ENCODE measurements around the gene HCST.
A peak's percentile ranks its signal among the peaks of the same experiment; 100 is the strongest.

HCST gene

DNA sequence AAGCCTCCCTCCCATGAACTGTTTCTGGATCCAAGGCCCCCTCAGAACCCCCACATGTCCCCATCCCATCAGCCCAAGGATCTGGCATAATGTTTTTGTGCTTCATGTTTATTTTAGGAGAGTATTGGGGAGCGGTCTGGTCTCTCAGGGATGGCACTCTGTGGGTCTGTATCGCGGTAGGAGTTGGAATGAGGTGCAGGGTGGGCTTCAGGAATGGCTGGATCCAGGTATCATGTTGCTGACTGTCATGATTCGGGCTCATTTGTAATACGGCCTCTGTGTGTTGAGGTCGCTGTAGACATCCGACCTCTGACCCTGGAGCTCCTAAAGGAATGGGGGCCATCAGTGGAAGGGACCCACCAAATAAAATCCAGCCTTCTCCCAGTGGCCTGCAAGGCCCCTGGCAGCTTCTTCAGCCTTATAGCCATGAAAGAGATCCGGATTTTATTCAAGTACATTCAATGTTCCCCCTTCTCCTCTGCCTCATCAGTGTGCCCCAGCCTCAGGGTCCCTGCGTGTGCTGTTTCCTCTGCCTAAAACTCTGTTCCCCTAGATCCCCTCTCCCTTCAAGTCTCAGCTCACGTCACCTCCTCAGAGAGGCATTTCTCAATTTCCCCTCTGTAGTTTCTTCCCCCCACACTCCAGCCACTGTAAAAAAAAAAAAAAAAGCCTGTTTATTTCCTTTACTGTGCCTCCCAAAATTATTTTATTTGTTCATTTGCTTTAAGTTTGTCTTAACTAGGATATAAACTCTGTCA is 2.2 kb downstream of the HCST start:
- DNase-seq (ENCODE audit: low spot score) = no peak
- H3K27ac ChIP-seq (replicated peaks; ENCODE audit: low read length) = no peak overlapping the region

DNA sequence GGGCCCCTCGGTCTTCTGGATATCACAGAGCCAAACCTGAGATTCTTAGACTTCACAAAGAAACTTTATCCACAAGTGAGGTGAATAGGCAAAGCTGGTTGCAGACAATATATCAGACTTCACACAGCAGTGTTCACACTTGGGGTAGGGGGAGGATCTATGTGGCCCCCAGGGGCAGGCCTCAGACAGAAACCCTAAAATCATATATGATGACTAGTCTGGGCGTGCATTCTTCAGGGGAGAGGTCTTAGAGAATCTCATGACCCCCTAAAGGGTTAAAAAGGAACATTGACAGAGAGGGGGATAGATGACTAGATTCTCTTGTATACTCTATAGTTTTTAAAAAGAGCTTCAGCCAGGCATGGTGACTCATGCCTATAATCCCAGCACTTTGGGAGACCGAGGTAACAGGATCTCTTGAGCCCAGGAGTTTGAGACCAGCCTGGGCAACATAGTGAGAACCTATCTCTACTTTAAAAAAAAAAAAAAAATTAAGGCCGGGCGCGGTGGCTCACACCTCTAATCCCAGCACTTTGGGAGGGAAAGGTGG is 2.9 kb downstream of the HCST start:
- H3K9me3 ChIP-seq (replicated peaks in 1 of 2; ENCODE audit: control insufficient read depth in 2 of 2, insufficient read depth in 1 of 2, low read depth in 1 of 2, low read length in 2 of 2) = no peaks in the 10 kb centered on the region
- DNase-seq (ENCODE audit: low spot score) = no peak

More for the DNA sequence above, 2.2 kb downstream of the HCST start:
- Histone ChIP-seq H3K4me3 (ENCODE audit: low read length in 2 of 2) (no peak overlapping the region), H3K23ac (ENCODE audit: low read depth, low read length, poor library complexity) (no peak overlapping the region), H2AK5ac (ENCODE audit: low read depth, low read length) (no peak overlapping the region), H3K27me3 (ENCODE audit: control insufficient read depth in 3 of 3, insufficient read depth in 3 of 3, low read depth in 1 of 3, low read length in 3 of 3) (peaks cover 0 to 43% (median 10%) of the 10 kb centered on the region in 3 experiments), H3K9ac (ENCODE audit: low read depth, low read length, poor library complexity) (no peak overlapping the region), H2AFZ (ENCODE audit: low read length) (no peak overlapping the region), H3K18ac (ENCODE audit: low read length) (no peak overlapping the region), H3K9me3 (replicated peaks in 1 of 2; ENCODE audit: control insufficient read depth in 2 of 2, insufficient read depth in 1 of 2, low read depth in 1 of 2, low read length in 2 of 2) (no peaks in the 10 kb centered on the region), H4K8ac (ENCODE audit: low read depth, low read length) (no peak overlapping the region), H3K4me1 (ENCODE audit: control insufficient read depth in 2 of 2, insufficient read depth in 1 of 2, low read depth in 1 of 2, low read length in 2 of 2) (peaks cover 15 to 18% of the 10 kb centered on the region in 2 donors), H2BK120ac (ENCODE audit: low read depth, low read length) (no peak overlapping the region), H3K36me3 (replicated peaks in 1 of 2; ENCODE audit: control insufficient read depth in 2 of 2, insufficient read depth in 2 of 2, low read length in 2 of 2) (no peaks in the 10 kb centered on the region), H3K79me1 (ENCODE audit: low read depth, low read length) (peaks cover 4% of the 10 kb centered on the region), H4K91ac (ENCODE audit: low read depth, low read length, poor library complexity) (no peak overlapping the region), H3K14ac (ENCODE audit: low read length) (no peak overlapping the region), H2BK12ac (ENCODE audit: low read length) (no peak overlapping the region), H2BK5ac (ENCODE audit: low read length) (no peak overlapping the region), H3K4me2 (ENCODE audit: insufficient read depth, low read length, poor library complexity, severe bottlenecking) (no peak overlapping the region), H2BK15ac (ENCODE audit: low read length) (peak overlapping the region; percentile 20), H3K4ac (ENCODE audit: low read length) (no peak overlapping the region)
- WGBS, 2 donors (ENCODE audit: extremely low coverage in 2 of 2, insufficient read length in 2 of 2, insufficient replicate concordance in 1 of 2) = no CpG with 5 or more reads among the region's 10 CpGs

DNA sequence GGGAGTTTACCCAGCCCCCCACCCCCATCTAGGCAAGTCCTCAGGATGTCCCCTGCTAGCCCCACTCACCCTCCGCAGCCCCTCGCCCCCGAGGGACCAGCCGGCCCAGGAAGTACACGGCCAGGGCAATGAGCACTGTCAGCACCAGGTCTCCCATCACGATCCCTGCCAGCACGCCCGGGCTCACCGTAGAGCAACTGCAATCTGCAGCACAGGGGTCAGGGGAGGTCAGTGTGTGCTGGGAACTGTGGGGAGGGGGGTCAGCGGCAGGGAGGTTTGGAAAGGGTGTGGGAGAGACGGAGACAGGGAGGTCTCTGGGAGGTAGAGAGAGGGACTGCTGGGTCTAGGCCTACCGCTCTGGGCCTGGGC is 5.0 kb downstream of the HCST start:
- no peaks in the 10 kb centered on the region for H3K9me3 ChIP-seq (replicated peaks in 1 of 2; ENCODE audit: control insufficient read depth in 2 of 2, insufficient read depth in 1 of 2, low read depth in 1 of 2, low read length in 2 of 2)
- no CpG with 5 or more reads among the region's 12 CpGs for WGBS, 2 donors (ENCODE audit: extremely low coverage in 2 of 2, insufficient read length in 2 of 2, insufficient replicate concordance in 1 of 2)
- DNase-seq (ENCODE audit: low spot score) = no peak
- no peak overlapping the region for H3K4me3 ChIP-seq (ENCODE audit: low read length in 2 of 2)
- H3K27ac ChIP-seq (replicated peaks; ENCODE audit: low read length) = no peak overlapping the region
- no peak overlapping the region for H3K18ac ChIP-seq (ENCODE audit: low read length)
- no peak overlapping the region for H4K8ac ChIP-seq (ENCODE audit: low read depth, low read length)
- H3K79me1 ChIP-seq (ENCODE audit: low read depth, low read length) = no peaks in the 10 kb centered on the region
- H2AFZ ChIP-seq (ENCODE audit: low read length) = peak overlapping the region; percentile 53
- H2AK5ac ChIP-seq (ENCODE audit: low read depth, low read length) = no peak overlapping the region
- H2BK12ac ChIP-seq (ENCODE audit: low read length) = peak overlapping the region; percentile 7
- H3K4me1 ChIP-seq (ENCODE audit: control insufficient read depth in 2 of 2, insufficient read depth in 1 of 2, low read depth in 1 of 2, low read length in 2 of 2) = peaks cover 12% of the 10 kb centered on the region in 2 donors
- no peak overlapping the region for H3K23ac ChIP-seq (ENCODE audit: low read depth, low read length, poor library complexity)
- no peak overlapping the region for H3K4me2 ChIP-seq (ENCODE audit: insufficient read depth, low read length, poor library complexity, severe bottlenecking)
- H3K9ac ChIP-seq (ENCODE audit: low read depth, low read length, poor library complexity) = no peak overlapping the region
- H2BK15ac ChIP-seq (ENCODE audit: low read length) = peak overlapping the region; percentile 9
- no peak overlapping the region for H3K4ac ChIP-seq (ENCODE audit: low read length)
- H2BK120ac ChIP-seq (ENCODE audit: low read depth, low read length) = no peak overlapping the region
- no peak overlapping the region for H4K91ac ChIP-seq (ENCODE audit: low read depth, low read length, poor library complexity)
- peak overlapping the region; percentile 35 for H2BK5ac ChIP-seq (ENCODE audit: low read length)
- H3K14ac ChIP-seq (ENCODE audit: low read length) = no peak overlapping the region
- H3K27me3 ChIP-seq (ENCODE audit: control insufficient read depth in 3 of 3, insufficient read depth in 3 of 3, low read depth in 1 of 3, low read length in 3 of 3) = peaks cover 0 to 28% (median 6%) of the 10 kb centered on the region in 3 experiments
- H3K36me3 ChIP-seq (replicated peaks in 1 of 2; ENCODE audit: control insufficient read depth in 2 of 2, insufficient read depth in 2 of 2, low read length in 2 of 2) = no peaks in the 10 kb centered on the region

More for the DNA sequence above, 2.9 kb downstream of the HCST start:
- no peak overlapping the region for H3K9ac ChIP-seq (ENCODE audit: low read depth, low read length, poor library complexity)
- no peak overlapping the region for H3K23ac ChIP-seq (ENCODE audit: low read depth, low read length, poor library complexity)
- H2BK5ac ChIP-seq (ENCODE audit: low read length) = no peak overlapping the region
- no peak overlapping the region for H4K91ac ChIP-seq (ENCODE audit: low read depth, low read length, poor library complexity)
- H3K4me1 ChIP-seq (ENCODE audit: control insufficient read depth in 2 of 2, insufficient read depth in 1 of 2, low read depth in 1 of 2, low read length in 2 of 2) = peaks cover 15% of the 10 kb centered on the region in 2 donors
- H3K4me2 ChIP-seq (ENCODE audit: insufficient read depth, low read length, poor library complexity, severe bottlenecking) = no peak overlapping the region
- H3K79me1 ChIP-seq (ENCODE audit: low read depth, low read length) = peaks cover 1% of the 10 kb centered on the region
- peaks cover 0 to 43% (median 10%) of the 10 kb centered on the region in 3 experiments for H3K27me3 ChIP-seq (ENCODE audit: control insufficient read depth in 3 of 3, insufficient read depth in 3 of 3, low read depth in 1 of 3, low read length in 3 of 3)
- H2BK120ac ChIP-seq (ENCODE audit: low read depth, low read length) = no peak overlapping the region
- no CpG with 5 or more reads among the region's 6 CpGs for WGBS, 2 donors (ENCODE audit: extremely low coverage in 2 of 2, insufficient read length in 2 of 2, insufficient replicate concordance in 1 of 2)
- H3K4me3 ChIP-seq (ENCODE audit: low read length in 2 of 2) = no peak overlapping the region
- H3K27ac ChIP-seq (replicated peaks; ENCODE audit: low read length) = no peak overlapping the region
- no peak overlapping the region for H2AK5ac ChIP-seq (ENCODE audit: low read depth, low read length)
- H2BK15ac ChIP-seq (ENCODE audit: low read length) = no peak overlapping the region
- H3K36me3 ChIP-seq (replicated peaks in 1 of 2; ENCODE audit: control insufficient read depth in 2 of 2, insufficient read depth in 2 of 2, low read length in 2 of 2) = no peaks in the 10 kb centered on the region
- H3K14ac ChIP-seq (ENCODE audit: low read length) = no peak overlapping the region
- no peak overlapping the region for H4K8ac ChIP-seq (ENCODE audit: low read depth, low read length)
- no peak overlapping the region for H2BK12ac ChIP-seq (ENCODE audit: low read length)
- H3K18ac ChIP-seq (ENCODE audit: low read length) = no peak overlapping the region
- H2AFZ ChIP-seq (ENCODE audit: low read length) = no peak overlapping the region
- no peak overlapping the region for H3K4ac ChIP-seq (ENCODE audit: low read length)

DNA sequence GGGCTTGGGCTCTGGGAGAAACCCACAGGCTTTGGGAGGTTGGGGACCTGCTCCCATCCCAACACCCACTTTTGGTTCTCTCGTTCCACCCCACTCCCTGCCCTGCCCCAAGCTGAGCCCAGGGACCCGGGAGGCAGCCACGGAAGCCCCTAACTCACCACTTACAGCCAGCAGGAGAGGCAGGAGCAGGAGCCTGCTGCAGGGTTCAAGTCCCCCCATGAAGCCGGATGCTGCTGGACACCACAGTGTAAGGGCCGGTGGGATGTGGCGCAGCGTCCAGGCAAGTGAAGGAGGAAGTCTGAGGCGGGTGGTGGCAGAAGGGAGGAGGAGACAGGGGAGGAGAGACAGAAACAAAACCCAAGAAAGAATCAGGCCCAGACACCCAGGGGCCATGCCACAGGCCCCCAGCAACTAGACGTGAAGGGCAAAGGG is 5.7 kb downstream of the HCST start, which contains the start of gene TYROBP:
Gene TYROBP, minus strand, starts transcription at position 286 of the 432 bp plus-strand sequence. Its CDS starts 67 bp downstream, at position 219.
- H4K91ac ChIP-seq (ENCODE audit: low read depth, low read length, poor library complexity) = no peak within 1 kb of the TSS
- H2BK12ac ChIP-seq (ENCODE audit: low read length) = peak within 1 kb of the TSS; percentile 7
- peak within 1 kb of the TSS; percentile 10 for H2BK15ac ChIP-seq (ENCODE audit: low read length)
- no peak within 1 kb of the TSS for H2AK5ac ChIP-seq (ENCODE audit: low read depth, low read length)
- H3K4me2 ChIP-seq (ENCODE audit: insufficient read depth, low read length, poor library complexity, severe bottlenecking) = no peak within 1 kb of the TSS
- H3K14ac ChIP-seq (ENCODE audit: low read length) = no peak within 1 kb of the TSS
- no peak within 1 kb of the TSS for H3K18ac ChIP-seq (ENCODE audit: low read length)
- no peaks in the 10 kb centered on the region for H3K36me3 ChIP-seq (replicated peaks in 1 of 2; ENCODE audit: control insufficient read depth in 2 of 2, insufficient read depth in 2 of 2, low read length in 2 of 2)
- H3K9ac ChIP-seq (ENCODE audit: low read depth, low read length, poor library complexity) = no peak within 1 kb of the TSS
- H3K4me1 ChIP-seq (ENCODE audit: control insufficient read depth in 2 of 2, insufficient read depth in 1 of 2, low read depth in 1 of 2, low read length in 2 of 2) = peaks cover 12% of the 10 kb centered on the region in 2 donors
- H3K9me3 ChIP-seq (replicated peaks in 1 of 2; ENCODE audit: control insufficient read depth in 2 of 2, insufficient read depth in 1 of 2, low read depth in 1 of 2, low read length in 2 of 2) = no peaks in the 10 kb centered on the region
- H4K8ac ChIP-seq (ENCODE audit: low read depth, low read length) = no peak within 1 kb of the TSS
- peak within 1 kb of the TSS; percentile 35 for H2BK5ac ChIP-seq (ENCODE audit: low read length)
- peak within 1 kb of the TSS; percentile 53 for H2AFZ ChIP-seq (ENCODE audit: low read length)
- H3K4me3 ChIP-seq (ENCODE audit: low read length in 2 of 2) = no peak within 1 kb of the TSS
- no peak within 1 kb of the TSS for H3K27ac ChIP-seq (replicated peaks; ENCODE audit: low read length)
- H3K79me1 ChIP-seq (ENCODE audit: low read depth, low read length) = no peaks in the 10 kb centered on the region
- H3K4ac ChIP-seq (ENCODE audit: low read length) = no peak within 1 kb of the TSS
- no CpG with 5 or more reads among the region's 9 CpGs for WGBS, 2 donors (ENCODE audit: extremely low coverage in 2 of 2, insufficient read length in 2 of 2, insufficient replicate concordance in 1 of 2)
- H3K23ac ChIP-seq (ENCODE audit: low read depth, low read length, poor library complexity) = no peak within 1 kb of the TSS
- H2BK120ac ChIP-seq (ENCODE audit: low read depth, low read length) = no peak within 1 kb of the TSS
- H3K27me3 ChIP-seq (ENCODE audit: control insufficient read depth in 3 of 3, insufficient read depth in 3 of 3, low read depth in 1 of 3, low read length in 3 of 3) = peaks cover 0 to 21% (median 2%) of the 10 kb centered on the region in 3 experiments
- DNase-seq (ENCODE audit: low spot score) = no peak
